ENCODE results near the gene EEFSEC. TPM values are rescaled to one million over a fixed set of nuclear protein-coding genes. Genes with fewer than 3 reads are reported as not detected.

The EEFSEC gene
- total and polyA plus RNA-seq, 2 of the 4 experiments (the other 2 are of a cell fraction) = 4.5 to 9.3 TPM

- ATAC-seq (ENCODE audit: low read depth) (no peak), DNase-seq (no peak)
- H2BK15ac ChIP-seq (ENCODE audit: low read depth, low read length) = no peak overlapping the region
- H4K91ac ChIP-seq (ENCODE audit: insufficient read depth, low read depth, low read length) = no peak overlapping the region
- intact Hi-C loops (cut with micrococcal nuclease) (no loop called here), dilution Hi-C loops (cut with HindIII; ENCODE audit: low sequenced_read_pairs, unreplicated experiment) (no loop called here), in situ Hi-C loops (cut with MboI; ENCODE audit: low sequenced_read_pairs) (no loop called here)
- H3K23ac ChIP-seq (ENCODE audit: low read depth, low read length) = no peak overlapping the region
- no peak overlapping the region for H2BK120ac ChIP-seq (ENCODE audit: low read depth, low read length)
- H3K27me3 ChIP-seq (ENCODE audit: control insufficient read depth, insufficient read depth, low read length) = no peaks in the 10 kb centered on the region; the same call in 1 of the 2 replicates
- no peak overlapping the region for H2AFZ ChIP-seq (replicated peaks; ENCODE audit: low read length, poor library complexity)
- H3K18ac ChIP-seq (ENCODE audit: low read depth, low read length) = no peak overlapping the region
- no peak overlapping the region for H3K27ac ChIP-seq (ENCODE audit: insufficient read depth, low read length)
- H3K14ac ChIP-seq (replicated peaks; ENCODE audit: low read depth, low read length) = no peak overlapping the region
- CTCF ChIA-PET = no interaction called here
- no peak for TF ChIP-seq RFX5 (IDR thresholded peaks at IDR 0.05; ENCODE audit: low read depth, low read length)
- no peak for TF ChIP-seq RAD21 (IDR thresholded peaks at IDR 0.05; ENCODE audit: low read length)
- H2BK20ac ChIP-seq (ENCODE audit: low read depth, low read length) = no peak overlapping the region
- no peak overlapping the region for H3K4ac ChIP-seq (ENCODE audit: low read depth, low read length)
- H3K4me1 ChIP-seq (ENCODE audit: control insufficient read depth, insufficient read depth, low read length) = no peaks in the 10 kb centered on the region
- H3K36me3 ChIP-seq (ENCODE audit: control insufficient read depth, insufficient read depth, low read length) = no peaks in the 10 kb centered on the region; the same call in 1 of the 2 replicates
- H4K8ac ChIP-seq (ENCODE audit: low read depth in 2 of 2, low read length in 2 of 2) = no peak overlapping the region
- H3K79me1 ChIP-seq (ENCODE audit: low read depth in 1 of 2, low read length in 2 of 2) = no peaks in the 10 kb centered on the region
- POLR2A ChIA-PET (ENCODE audit: unreplicated experiment) = no interaction called here
- no peak overlapping the region for H2BK5ac ChIP-seq (ENCODE audit: low read depth, low read length, poor library complexity, severe bottlenecking)
- peaks cover 4% of the 10 kb centered on the region; the same call in 1 of the 2 replicates for H3K9me1 ChIP-seq (ENCODE audit: insufficient read depth, low read length)
- H3K9ac ChIP-seq (ENCODE audit: low read depth, low read length) = no peak overlapping the region
- no peak overlapping the region for H3K56ac ChIP-seq (ENCODE audit: extremely low read depth, insufficient read depth, low read length)
- no peak overlapping the region for H3K4me3 ChIP-seq (ENCODE audit: insufficient read depth, low read depth, low read length)
- BruUV-seq (replicated peaks) = no TSS peak
- no peaks in the 10 kb centered on the region for H3K9me3 ChIP-seq (ENCODE audit: control insufficient read depth, insufficient read depth, low read length)
- 83% methylated on average over 4 of the region's 11 CpGs; no CpG with 5 or more reads in 1 of the 2 experiments for WGBS, 2 experiments (ENCODE audit: extremely low coverage in 2 of 2, insufficient read length in 1 of 2)
- peaks cover 4% of the 10 kb centered on the region; the same call in 1 of the 2 replicates for H4K20me1 ChIP-seq (ENCODE audit: insufficient read depth, low read length)
- H4K5ac ChIP-seq (ENCODE audit: low read depth, low read length) = no peak overlapping the region
- H3K4me2 ChIP-seq (ENCODE audit: low read depth, low read length) = no peak overlapping the region
- H2AK9ac ChIP-seq (replicated peaks; ENCODE audit: low read depth, low read length, poor library complexity) = no peak overlapping the region
- H2AK5ac ChIP-seq (ENCODE audit: low read depth, low read length) = no peak overlapping the region
Observed at GRCh38 chr3:128402319-128402718, 249.0 kb downstream of the EEFSEC start.
